Bronchial epithelial cell (primary cell): ENCODE data around the gene SOS2. TPM values are rescaled to one million over a fixed set of nuclear protein-coding genes. Genes with fewer than 3 reads are reported as not detected.
A peak's percentile ranks its signal among the peaks of the same experiment; 100 is the strongest.

Experiments used
- DNase-seq: peaks from one replicate; pipeline ENCODE4 v3.0.0-alpha.2; 2010; ENCODE audit warnings: low read depth
- FAIRE-seq: peaks from 2 replicates; lab custom pipeline; 2011; peaks lifted over from hg19 to GRCh38; lab: Jason Lieb, UNC
- H3K27me3 ChIP-seq: 2 replicates; pipeline ENCODE4 v1.5.1; 2011; ENCODE audit warnings: low read length; ENCODE audit not compliant: control insufficient read depth, insufficient read depth
- H3K36me3 ChIP-seq: 2 replicates; pipeline ENCODE4 v1.5.1; 2011; ENCODE audit warnings: low read length; ENCODE audit not compliant: control insufficient read depth, insufficient read depth
- H3K4me3 ChIP-seq: 2 replicates; pipeline ENCODE4 v1.5.1; 2011; ENCODE audit warnings: mild to moderate bottlenecking, low read depth, low read length, control low read depth
- total RNA-seq: library from RNA; depleted of rRNA; stranded (reverse); fragments of >200 nt; gene quantifications from 2 replicates; pipeline ENCODE4 v1.2.1, GENCODE V29; 2014
- TF ChIP-seq, protein P1 (sequence below): IDR thresholded peaks from 2 replicates; pipeline ENCODE4 v1.5.1; 2011; ENCODE audit warnings: mild to moderate bottlenecking, moderate library complexity, low read length, control low read depth, inconsistent platforms; ENCODE audit not compliant: insufficient read depth, severe bottlenecking

The SOS2 gene
- total RNA-seq, 1 donor from 2014 or later, result 17.6 TPM

DNA sequence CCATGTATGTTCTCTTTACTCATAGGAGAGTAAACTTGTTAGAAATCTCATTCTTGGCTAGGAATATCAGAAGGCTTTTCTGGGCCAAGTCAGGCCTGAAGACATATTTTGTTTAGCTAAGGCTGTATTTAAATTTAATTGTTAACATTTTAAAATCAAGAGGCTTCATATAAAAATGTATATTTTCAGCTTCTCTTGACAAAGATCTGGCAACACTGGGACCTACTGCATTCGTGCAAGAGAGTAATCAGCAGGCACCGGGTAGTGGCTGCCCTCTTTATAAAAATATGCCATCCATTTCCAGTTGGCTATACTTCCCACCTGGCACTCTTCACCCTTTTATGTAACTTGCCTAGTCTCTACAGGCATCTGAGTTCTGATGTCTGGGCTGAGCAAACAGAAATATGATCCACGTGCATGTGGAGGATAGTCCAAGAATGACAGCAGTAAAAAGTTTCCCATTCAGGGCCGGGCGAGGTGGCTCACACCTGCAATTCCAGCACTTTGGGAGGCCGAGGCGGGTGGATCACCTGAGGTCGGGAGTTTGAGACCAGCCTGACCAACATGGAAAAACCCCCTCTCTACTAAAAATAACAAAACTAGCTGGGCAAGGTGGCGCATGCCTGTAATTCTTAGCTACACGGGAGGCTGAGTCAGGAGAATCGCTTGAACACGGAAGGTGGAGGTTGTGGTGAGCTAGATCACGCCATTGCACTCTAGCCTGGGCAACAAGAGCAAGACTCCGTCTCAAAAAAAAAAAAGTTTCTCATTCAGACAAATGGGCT, 2.0 kb upstream of the SOS2 start:
- FAIRE-seq (no peak), DNase-seq (no peak)
- Histone ChIP-seq H3K4me3 (no peak overlapping the region), H3K36me3 (no peaks in the 10 kb centered on the region), H3K27me3 (no peaks in the 10 kb centered on the region)
- TF ChIP-seq, protein P1, sequence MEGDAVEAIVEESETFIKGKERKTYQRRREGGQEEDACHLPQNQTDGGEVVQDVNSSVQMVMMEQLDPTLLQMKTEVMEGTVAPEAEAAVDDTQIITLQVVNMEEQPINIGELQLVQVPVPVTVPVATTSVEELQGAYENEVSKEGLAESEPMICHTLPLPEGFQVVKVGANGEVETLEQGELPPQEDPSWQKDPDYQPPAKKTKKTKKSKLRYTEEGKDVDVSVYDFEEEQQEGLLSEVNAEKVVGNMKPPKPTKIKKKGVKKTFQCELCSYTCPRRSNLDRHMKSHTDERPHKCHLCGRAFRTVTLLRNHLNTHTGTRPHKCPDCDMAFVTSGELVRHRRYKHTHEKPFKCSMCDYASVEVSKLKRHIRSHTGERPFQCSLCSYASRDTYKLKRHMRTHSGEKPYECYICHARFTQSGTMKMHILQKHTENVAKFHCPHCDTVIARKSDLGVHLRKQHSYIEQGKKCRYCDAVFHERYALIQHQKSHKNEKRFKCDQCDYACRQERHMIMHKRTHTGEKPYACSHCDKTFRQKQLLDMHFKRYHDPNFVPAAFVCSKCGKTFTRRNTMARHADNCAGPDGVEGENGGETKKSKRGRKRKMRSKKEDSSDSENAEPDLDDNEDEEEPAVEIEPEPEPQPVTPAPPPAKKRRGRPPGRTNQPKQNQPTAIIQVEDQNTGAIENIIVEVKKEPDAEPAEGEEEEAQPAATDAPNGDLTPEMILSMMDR, result no peak

DNA sequence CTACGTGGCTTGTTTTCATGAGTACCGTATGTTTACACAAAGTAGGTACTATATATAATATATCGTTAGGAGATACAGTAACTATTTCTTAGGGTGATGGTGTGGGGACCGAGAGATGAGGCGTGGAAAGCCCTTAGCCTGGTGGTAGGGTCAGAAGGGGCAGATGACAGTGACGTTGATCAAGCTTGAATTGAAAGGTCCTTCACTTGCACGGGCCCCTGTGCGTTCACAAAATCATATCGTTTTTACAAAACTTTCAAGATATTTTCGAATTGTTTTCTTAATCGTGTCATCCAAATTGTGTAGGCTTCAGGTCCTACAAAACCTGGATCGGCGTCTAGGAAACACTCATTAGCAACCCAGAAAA, 881 bp upstream of the SOS2 start:
- no peak for DNase-seq
- Histone ChIP-seq H3K4me3 (peak overlapping the region; percentile 86), H3K27me3 (no peaks in the 10 kb centered on the region), H3K36me3 (no peaks in the 10 kb centered on the region)
- no peak for FAIRE-seq
- TF ChIP-seq, protein P1, result no peak

DNA sequence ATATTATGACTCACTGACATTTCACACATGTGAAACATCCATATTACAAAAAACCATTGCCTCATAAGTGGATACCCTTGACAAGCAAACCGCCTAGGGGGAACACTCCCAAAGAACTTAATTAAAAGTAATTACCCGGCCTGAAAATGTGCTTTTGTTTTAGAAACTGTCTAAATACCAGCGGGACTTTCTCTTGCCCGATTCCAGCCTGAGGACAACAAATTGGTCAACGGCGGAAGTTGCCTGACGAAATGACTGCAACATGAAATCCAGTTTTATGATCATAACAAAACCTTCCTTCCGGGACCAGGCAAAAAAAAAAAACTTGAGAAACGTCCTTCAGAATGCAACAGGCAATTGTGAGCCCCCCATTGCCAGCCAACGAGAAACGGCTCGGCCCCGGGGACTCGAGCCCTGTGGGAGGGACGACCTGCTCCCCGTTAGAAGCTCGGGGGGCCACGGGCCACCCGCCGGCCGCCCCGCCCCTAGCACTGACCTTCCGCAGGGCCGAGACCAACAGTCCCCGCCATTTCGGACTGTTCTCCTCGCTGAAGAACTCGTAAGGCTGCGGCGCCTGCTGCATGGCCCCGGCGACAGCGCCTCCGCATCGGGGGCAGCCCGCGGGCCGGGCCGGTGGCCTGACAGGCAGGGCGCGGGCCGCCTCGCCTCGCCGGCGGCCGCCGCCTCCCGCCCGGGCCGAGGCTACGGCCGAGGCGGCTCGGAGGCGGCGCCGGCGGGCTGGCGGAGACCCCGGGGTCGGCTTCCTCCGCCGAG, 490 bp downstream of the SOS2 start:
- peak overlapping the region; percentile 86 for H3K4me3 ChIP-seq
- TF ChIP-seq, protein P1, result no peak
- H3K27me3 ChIP-seq, result no peaks in the 10 kb centered on the region
- H3K36me3 ChIP-seq, result no peaks in the 10 kb centered on the region
- DNase-seq (peak; percentile 92), FAIRE-seq (no peak)

DNA sequence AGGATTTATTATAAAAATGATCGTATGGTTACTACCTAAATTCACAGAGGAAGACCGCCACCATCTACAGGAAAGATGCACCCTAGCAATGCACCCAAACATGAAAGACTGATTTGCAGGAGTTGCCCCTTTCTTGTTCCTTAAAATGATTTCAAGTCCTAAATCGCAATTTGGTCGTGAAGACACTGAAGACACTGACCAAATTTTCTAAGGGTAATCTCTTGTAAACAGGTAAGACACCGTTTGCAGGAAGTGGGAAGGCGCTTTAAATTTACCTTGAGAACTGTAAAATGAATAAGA, 1.0 kb downstream of the SOS2 start:
- no peak for DNase-seq
- TF ChIP-seq, protein P1, result no peak
- H3K36me3 ChIP-seq, result no peaks in the 10 kb centered on the region
- peak overlapping the region; percentile 86 for H3K4me3 ChIP-seq
- H3K27me3 ChIP-seq, result no peaks in the 10 kb centered on the region
- FAIRE-seq, result no peak

DNA sequence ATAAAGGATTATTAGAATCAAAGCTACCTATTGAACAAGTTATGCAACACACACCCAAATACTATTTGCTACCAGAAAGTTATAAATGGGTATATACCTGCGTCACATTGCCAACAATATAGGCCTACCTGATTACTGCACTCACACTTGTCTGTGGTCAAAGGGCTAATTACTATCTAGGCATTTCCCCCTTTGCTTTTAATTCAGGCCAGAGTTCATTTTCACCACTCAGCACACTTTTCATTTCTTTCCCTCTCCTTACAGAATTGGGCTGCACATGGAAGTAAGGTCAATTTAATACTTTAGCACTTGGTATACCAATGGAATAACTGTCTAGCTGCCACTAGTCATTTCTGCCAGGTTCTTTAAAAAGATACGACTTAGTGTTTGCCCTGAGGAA, 1.7 kb downstream of the SOS2 start:
- Histone ChIP-seq H3K27me3 (no peaks in the 10 kb centered on the region), H3K4me3 (peak overlapping the region; percentile 86), H3K36me3 (no peaks in the 10 kb centered on the region)
- DNase-seq (no peak), FAIRE-seq (no peak)
- TF ChIP-seq, protein P1, result no peak

DNA sequence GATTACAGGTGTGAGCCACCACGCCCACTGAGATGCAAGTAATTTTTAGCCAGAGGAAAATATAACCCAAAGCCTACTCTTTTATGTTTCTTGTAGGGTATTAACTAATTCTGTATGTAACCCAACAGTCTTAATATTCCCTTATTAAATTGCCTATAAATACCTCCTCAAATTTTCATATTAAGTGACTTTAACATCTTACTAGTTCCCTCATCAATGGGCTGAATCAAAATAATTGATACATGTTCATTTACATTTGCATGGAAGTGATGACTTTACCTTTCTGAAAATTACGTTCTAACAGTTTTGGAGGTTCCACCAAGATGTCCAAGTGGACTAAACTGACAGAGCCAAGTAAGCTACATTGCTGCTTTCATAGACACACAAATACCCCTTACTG, 3.1 kb downstream of the SOS2 start:
- Histone ChIP-seq H3K4me3 (no peak overlapping the region), H3K27me3 (no peaks in the 10 kb centered on the region), H3K36me3 (no peaks in the 10 kb centered on the region)
- no peak for FAIRE-seq
- DNase-seq, result no peak
- TF ChIP-seq, protein P1, result no peak
